GM18526 (cell line): ENCODE measurements around the gene ZNF512B.
A peak's percentile ranks its signal among the peaks of the same experiment; 100 is the strongest.

ENCODE experiments used
- POLR2A ChIP-seq: IDR thresholded peaks from 3 replicates; pipeline ENCODE4 v1.6.1; 2011; ENCODE audit not compliant: insufficient read length; ENCODE audit errors: extremely low read depth

ZNF512B gene

GRCh38 chr20:63967330-63968135, 2.2 kb downstream of the ZNF512B start:
- TF ChIP-seq POLR2A = no peak

- no peak for TF ChIP-seq POLR2A
These were observed 2.8 kb downstream of the ZNF512B start for GRCh38 chr20:63966944-63967322.

- TF ChIP-seq POLR2A = no peak
These were observed 3.4 kb downstream of the ZNF512B start for GRCh38 chr20:63966172-63966943.

DNA sequence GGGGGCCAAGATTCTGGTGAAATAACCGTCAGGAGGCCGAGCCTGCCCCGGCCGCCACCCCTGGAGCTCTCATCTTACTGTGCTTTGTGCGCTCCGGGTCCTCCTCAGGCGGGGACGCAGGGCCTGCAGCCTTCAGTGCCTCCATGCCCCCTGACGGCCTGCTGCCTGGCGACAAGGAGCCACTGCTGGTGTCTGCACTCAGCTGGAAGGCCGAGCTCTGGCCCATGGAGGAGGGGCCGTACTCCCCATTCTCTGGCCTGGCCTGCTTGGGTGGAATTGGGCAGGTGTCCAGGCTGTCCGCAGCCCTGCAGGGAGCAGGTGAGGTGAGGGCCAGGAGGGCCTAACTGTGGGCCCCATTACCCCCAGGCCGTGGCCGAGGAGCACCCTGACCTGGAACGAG, 5.3 kb downstream of the ZNF512B start:
- TF ChIP-seq POLR2A = no peak

GRCh38 chr20:63963784-63964301, 5.9 kb downstream of the ZNF512B start:
- TF ChIP-seq POLR2A = no peak

GRCh38 chr20:63963348-63963741, 6.4 kb downstream of the ZNF512B start:
- no peak for TF ChIP-seq POLR2A

GRCh38 chr20:63962426-63963347, 7.0 kb downstream of the ZNF512B start:
- no peak for TF ChIP-seq POLR2A

- TF ChIP-seq POLR2A = no peak
These were observed 7.9 kb downstream of the ZNF512B start for GRCh38 chr20:63961664-63962425.

DNA sequence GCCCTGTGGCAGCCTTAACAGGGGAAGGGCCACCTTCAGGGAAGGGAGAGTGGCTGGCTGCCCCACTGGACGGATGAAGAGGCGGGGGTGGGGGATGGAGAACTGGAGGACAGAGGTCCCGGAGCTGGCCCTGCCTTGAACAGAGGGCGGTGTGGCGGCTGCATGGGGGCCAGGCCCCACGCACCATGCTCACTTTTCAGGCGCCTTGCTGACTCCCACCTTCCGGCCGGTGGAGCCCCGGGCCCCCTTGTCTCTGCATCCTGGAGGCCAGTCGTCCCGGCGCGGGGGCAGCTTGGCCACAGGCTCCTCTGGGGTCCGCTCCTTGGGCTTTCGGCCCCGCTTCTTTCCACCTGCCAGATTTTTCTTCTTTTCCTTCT, 10.0 kb downstream of the ZNF512B start:
- TF ChIP-seq POLR2A = no peak

DNA sequence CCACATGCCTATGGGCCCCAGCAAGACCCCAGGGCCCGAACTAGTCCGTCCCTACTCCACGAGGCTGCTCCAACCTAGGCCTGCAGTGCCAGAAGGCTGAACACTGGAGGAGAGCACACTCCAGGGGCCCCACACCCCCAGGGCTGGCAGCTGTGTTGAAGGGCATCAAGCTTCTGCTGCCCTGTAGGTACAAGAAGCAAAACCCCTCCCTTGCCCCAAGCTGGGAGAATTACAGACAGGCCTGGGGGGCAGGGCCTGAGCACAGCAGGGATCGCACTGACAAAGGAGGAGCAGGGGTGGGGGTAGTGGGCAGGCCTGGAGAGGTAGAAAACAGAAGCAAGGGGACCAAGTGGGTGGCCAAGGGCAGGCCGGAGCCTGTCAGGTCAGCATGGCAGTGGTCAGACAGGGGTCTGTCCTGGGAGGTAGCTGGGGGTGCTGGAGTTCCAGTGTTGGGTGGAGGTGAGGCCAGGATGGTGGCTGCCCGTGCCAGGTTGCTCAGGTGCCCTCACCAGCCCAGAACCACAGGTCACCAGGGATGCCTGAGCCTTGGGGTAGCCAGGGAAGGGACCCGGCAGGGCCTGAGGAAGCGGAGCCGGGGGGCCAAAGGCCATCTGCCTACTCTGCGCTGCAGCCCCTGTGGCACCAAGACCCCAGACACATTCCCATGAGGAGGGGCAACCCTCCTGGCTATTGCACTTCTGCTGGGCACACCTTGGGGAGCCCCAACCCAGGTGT, 10.6 kb downstream of the ZNF512B start:
- no peak for TF ChIP-seq POLR2A

DNA sequence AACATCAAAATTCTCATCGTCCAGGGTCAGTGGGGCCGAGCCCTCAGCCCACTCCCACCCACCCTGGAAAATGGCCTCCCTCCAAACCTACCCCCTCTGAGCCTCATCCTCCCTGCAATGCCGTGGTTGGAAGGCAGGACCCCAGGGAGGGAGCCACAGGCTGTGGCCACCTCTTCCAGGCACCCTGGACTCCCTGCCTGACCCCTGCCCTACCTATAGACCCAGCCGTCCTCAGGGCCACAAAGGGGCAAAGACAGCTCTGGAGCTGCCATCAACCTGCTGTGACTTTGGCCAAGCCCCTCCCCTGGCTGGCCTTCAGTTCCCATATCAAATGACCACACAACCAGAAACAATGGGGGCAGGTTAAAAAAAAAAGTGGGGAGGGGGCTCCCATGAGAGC, 11.3 kb downstream of the ZNF512B start:
- TF ChIP-seq POLR2A = no peak

- no peak for TF ChIP-seq POLR2A
These were observed 11.9 kb downstream of the ZNF512B start for GRCh38 chr20:63957690-63958441.

GRCh38 chr20:63957004-63957689, 12.6 kb downstream of the ZNF512B start:
- TF ChIP-seq POLR2A = peak; percentile 30
